Retinal pigment epithelial cell (primary cell): ENCODE measurements around the gene ABCB9.

Experiments
- DNase-seq: peaks from one replicate; pipeline ENCODE4 v3.0.0-alpha.2; 2010; ENCODE audit warnings: low read depth
- H3K4me3 ChIP-seq: 2 replicates; pipeline ENCODE4 v1.5.1; 2011; ENCODE audit warnings: mild to moderate bottlenecking, low read length, control low read depth, moderate library complexity
- TF ChIP-seq, protein P1 (sequence below): conservative IDR thresholded peaks from 2 replicates; pipeline ENCODE4 v1.5.1; 2011; ENCODE audit warnings: low read depth, low read length, control low read depth, inconsistent platforms

Gene ABCB9

DNA sequence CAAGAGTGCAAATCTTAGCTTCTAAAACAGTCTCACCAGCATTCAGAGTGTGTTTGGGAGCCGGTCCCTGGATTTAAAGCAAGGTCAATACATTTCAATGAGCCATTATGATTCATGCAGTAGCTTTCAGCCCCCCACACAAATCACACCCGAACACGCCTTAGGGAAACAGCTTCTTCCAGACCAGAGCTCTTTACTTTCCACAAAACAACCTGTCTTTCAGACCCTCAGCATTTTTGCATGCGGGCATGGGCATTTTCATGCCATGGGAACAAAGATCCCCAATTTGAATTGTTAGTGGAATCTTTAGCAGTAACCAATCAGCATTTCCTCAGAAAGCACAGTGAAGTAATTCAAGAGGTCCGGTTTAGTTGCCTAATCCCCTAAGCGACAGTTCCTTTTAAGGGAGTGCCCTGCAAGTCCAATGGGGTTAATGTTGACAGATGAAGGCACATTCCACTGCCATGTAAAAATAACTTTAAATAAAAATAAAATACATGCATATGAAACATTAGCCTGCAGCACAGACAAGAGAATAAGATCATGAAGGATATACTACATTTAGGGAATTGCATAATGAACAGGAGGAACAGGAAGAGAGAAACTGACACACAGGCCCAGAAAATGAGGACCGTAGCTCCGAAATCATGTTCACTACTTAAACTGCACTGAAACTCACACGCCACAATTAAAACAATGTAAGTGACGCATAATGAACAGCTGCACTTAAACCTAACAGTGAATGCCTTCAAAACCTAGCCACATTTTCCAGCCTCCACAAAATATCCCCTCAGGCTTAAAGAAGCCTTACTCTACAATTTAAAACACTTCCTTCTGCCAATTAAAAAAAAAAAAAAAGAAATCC lies 74.4 kb downstream of the ABCB9 start:
- peak; percentile 42 for DNase-seq
- TF ChIP-seq, protein P1, sequence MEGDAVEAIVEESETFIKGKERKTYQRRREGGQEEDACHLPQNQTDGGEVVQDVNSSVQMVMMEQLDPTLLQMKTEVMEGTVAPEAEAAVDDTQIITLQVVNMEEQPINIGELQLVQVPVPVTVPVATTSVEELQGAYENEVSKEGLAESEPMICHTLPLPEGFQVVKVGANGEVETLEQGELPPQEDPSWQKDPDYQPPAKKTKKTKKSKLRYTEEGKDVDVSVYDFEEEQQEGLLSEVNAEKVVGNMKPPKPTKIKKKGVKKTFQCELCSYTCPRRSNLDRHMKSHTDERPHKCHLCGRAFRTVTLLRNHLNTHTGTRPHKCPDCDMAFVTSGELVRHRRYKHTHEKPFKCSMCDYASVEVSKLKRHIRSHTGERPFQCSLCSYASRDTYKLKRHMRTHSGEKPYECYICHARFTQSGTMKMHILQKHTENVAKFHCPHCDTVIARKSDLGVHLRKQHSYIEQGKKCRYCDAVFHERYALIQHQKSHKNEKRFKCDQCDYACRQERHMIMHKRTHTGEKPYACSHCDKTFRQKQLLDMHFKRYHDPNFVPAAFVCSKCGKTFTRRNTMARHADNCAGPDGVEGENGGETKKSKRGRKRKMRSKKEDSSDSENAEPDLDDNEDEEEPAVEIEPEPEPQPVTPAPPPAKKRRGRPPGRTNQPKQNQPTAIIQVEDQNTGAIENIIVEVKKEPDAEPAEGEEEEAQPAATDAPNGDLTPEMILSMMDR = no peak
- H3K4me3 ChIP-seq = peak overlapping the region; percentile 40

GRCh38 chr12:122889761-122890520 lies 76.3 kb downstream of the ABCB9 start:
- no peak for DNase-seq
- TF ChIP-seq, protein P1 = no peak
- no peak overlapping the region for H3K4me3 ChIP-seq

DNA sequence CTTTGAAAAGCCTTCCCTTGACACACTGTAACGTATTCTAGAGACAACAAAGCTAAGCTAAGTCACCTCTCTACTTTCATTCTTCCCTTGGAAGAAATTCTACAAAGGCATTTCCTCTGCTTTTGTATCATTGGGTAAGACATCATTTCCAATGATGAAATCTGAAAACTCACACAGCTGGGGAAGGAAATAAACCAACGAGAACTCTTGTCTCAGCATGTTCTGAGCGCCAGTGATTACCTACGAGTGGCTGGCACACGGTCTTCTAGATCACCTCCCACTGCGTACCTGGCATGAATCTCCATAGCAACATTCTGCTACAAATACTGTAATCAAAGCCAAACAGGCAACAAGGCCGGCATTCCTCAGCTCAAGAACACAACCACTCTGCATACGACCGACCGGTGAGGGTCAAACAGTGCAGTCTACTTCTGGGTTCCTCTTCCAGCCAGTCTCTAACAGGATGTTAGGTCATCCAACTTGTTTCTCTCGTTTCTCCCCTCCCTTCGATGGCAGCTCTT lies 78.0 kb downstream of the ABCB9 start:
- DNase-seq = peak; percentile 76
- H3K4me3 ChIP-seq = peak overlapping the region; percentile 11
- TF ChIP-seq, protein P1 = no peak

DNA sequence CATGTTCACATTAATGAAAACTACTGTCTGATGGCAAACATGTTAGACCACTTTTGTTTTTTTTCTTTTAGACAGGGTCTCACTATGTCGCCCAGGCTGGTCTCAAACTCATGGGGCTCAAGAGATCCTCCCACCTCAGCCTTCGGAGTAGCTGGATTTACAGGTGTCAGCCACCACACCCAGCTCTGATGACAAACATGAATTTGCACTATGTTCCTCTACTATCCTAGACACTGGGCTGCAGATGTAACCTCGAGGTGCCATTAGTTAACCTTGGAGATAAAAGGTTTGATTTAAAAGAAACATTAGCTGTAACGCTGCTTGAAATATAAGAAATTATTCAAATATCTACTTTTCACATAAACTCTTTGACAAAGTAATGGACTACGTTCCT lies 78.4 kb downstream of the ABCB9 start:
- no peak overlapping the region for H3K4me3 ChIP-seq
- TF ChIP-seq, protein P1 = no peak
- no peak for DNase-seq

DNA sequence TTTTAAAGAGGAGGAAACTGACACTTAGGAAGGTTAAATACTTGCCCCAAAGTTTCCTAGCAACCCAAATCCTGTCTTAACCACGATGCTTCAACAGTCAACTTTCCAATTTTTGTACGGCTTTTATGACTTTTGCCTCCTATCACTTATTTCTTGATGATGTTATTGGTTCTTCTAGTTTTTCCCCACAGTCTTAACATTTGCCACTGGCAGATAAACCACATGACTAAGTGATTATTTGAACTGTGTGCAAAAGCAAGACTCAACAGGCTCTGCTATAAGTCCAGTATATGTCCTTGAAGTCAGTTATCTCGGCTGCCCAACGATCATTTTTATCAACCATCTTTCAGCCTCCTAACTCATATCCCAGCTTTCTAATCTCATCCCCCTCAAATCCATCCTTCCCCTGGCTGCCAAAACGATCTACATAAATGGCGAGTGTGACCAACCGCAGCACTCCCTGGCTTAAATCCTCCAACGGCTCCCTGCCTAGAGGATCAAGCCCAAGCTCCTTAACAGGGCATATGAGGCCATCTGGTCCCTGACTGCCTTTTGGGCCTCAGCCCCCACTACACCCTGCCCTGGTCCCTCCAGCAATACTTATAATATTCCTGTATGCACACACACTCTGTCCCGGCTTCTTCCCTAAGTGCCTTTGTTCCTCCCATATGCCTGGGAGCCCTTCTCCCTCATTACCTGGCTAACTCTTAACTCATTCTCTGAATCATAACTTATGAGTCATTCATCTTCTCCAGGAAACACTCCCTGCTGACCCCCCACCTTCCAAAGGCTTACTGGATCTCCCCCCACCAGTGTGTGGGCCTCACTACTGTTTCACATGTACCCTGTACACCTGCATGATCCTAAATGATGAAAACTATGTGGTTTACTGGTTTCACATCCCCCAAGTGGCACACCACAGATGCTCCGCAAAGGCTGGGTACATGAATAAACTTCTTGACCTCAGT lies 79.1 kb downstream of the ABCB9 start:
- peak overlapping the region; percentile 3 for H3K4me3 ChIP-seq
- DNase-seq = peak; percentile 76
- TF ChIP-seq, protein P1 = no peak

DNA sequence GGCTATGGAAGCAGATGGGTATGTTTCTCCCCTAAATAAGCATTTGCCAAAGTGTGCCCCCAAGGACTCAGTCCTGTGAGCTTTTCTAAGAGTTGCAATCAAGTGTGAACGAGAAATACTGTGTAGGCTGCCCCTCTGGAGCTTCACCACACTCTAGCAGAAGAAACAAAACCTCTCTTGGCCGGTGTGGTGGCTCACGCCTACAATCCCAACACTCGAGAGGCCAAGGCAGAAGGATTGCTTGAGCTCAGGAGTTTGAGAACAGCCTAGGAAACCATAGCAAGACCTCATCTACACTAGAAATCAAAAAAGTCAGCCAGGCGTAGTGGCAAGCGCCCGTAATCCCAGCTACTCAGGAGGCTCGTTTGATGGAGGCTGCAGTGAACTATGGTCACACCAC lies 80.1 kb downstream of the ABCB9 start:
- TF ChIP-seq, protein P1 = no peak
- H3K4me3 ChIP-seq = no peak overlapping the region
- DNase-seq = no peak
